Measurements from ENCODE around the gene SSH2.

SSH2 gene

DNA sequence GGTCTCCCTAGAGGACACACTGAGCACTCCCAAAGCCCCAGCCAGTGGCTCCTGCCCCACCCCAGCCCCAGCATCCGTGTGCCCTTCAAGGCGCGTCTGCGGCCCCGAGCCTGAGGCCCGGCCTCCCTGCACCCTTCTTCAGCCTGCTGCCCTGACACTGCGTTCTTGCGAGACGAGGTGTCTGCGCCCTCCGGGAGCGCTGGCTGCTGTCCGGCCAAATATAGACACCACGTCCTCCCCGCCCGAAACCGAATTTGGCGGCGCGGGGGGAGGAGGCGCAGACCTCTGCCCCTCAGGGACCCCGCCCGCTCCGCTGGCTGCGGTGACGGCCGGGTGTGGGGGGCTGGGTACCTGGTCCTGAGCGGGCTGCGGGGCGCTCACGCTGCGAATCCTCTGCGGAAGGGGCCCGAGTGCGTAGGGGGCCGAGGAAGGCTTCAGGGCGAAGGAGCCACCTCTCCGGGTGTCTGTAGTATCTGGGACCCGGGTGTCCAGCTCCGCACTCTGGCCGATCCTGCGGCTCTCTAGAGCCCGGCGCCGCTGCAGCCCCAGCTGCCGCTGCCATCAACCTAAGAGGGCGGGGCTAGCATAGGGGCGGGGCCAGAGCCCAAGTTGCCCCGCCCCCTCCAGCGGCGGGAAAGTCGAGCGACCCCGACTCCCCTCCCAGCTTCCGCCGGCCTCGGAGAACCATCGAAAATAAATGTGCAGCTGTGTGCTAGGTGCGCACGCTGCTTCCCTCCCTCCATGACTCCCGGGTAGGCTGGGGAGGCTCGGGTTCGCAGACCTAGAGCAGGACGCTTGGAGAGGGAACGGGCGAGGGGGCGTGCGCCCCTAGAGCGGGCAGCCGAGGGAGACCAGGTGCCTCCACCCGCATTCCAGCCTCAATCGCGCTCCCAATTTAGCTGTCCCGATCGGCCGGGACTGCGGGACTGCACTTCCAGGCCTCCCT lies 307.4 kb downstream of the SSH2 start, which contains the start of gene CORO6:
CORO6 (minus strand) TSS at position 576 of the 946 bp plus-strand sequence. CDS start 1,491 bp downstream, outside the sequence.
- no peak for DNase-seq (ENCODE audit: low read depth)

DNA sequence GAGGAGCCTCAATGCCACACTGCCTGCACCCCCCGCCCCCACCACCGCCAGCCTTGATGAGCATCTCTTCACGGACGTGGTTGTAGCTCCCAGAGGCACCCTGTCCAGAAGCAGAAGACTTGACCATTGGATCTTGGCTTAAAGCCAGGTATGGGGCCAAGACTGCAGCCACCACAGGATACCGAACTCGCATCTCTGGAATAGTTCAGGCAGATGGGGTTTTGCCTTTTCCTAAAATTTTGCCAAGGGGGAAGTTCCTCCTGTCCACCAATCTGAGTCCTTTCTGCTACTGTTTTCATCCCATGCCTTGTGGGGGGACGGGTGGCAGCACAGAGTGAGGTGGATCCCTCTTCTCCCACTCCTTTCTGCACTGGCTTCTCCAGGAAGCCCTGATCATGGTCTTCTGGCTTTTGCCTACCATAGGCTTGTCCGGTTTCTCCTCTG lies 308.3 kb downstream of the SSH2 start:
- no peak for DNase-seq (ENCODE audit: low read depth)

DNA sequence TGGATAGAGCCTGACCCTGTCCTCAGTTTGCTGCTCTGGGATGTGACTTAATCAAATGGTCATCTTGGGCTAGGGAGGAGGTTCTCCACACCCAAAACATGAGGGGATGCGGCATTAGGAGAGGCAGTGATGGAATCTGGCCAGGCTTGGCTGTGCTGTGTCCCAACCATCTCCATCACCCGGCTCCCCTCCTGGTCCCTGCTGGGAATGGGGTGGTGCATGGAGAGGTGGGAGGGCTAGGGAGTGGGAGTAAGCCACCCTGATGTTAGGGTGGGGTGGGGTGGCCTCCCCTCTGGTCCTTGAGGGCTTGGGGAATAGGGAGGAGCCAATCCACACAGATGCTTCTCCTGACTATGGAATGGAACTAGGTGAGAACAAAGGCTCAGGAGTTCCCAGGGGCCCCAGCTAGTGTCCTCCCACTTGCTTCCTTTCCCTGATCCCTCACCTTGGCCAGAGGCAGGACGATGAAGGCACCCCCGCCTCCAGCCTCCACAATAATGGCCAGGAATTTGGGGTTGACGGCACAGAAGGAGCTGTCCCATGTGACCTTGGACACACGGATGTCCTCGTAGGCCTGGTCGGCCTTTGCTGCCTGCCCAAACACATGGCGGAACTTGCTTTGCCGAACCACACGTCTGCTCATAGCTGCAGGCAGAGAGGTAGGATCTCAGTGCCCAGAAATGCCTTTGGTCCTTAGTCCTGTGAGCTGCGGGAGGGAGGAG lies 309.1 kb downstream of the SSH2 start:
- DNase-seq (ENCODE audit: low read depth), result no peak

GRCh38 chr17:29620271-29620670 lies 309.8 kb downstream of the SSH2 start:
- DNase-seq (ENCODE audit: low read depth), result no peak

DNA sequence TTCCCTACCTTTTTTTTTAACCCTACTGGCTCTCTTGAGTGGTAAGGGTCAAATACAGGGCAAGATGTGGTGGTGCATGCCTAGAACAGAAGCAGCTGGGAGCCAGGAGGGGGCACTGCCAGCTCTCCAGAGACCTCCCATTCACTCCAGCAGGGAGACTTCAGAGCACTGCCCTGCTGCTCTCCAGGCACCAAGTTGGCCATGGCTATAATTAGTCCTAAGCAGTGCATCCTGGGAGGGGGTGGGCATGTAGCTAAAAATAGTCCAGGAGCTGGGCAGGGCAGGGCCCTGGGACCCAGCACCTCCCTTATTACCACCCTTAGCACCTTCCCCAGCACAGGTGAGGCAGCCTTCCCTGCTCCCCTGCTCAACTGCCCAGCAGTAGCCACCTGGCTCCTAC lies 310.8 kb downstream of the SSH2 start:
- DNase-seq (ENCODE audit: low read depth), result no peak

DNA sequence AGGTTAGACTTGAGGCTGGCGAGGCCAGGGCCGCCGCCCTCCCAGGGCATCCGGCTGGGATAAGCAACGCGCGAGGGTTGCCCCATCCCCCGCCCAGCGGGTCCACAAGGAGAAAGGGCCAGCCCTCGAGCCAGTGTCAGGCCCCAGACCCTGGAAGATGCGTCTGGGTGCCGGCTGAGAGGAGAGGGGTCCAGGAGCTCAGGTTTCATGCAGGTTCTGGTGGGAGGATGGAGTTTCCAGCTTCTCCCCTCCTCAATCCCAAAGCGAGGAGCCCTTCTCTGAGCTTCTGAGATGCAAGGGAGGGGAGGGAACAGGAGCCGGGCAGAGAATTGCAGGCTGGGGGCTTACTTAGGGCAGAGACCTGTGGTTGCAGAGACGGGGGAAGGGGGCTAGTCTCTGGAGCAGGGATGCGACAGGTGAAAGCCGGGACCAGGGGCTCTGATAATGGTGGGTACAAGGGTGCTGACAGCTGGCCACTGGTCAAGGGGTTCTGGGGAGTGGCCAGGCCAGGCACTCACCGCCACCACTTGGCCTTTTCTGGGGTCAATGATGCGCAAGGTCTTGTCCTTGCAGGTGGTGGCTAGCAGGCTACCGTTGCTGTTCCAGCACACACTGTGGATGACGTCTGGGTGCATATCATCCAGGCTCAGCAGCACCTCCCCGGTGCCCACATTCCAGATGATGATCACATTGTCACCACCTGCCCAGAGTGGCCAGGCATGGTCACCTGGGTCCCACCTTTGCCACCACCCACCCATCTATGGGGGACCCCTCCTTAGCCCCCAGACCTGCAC lies 311.6 kb downstream of the SSH2 start:
- DNase-seq (ENCODE audit: low read depth), result no peak

- no peak for DNase-seq (ENCODE audit: low read depth)
Measured at GRCh38 chr17:29617481-29618271, 312.4 kb downstream of the SSH2 start.

DNA sequence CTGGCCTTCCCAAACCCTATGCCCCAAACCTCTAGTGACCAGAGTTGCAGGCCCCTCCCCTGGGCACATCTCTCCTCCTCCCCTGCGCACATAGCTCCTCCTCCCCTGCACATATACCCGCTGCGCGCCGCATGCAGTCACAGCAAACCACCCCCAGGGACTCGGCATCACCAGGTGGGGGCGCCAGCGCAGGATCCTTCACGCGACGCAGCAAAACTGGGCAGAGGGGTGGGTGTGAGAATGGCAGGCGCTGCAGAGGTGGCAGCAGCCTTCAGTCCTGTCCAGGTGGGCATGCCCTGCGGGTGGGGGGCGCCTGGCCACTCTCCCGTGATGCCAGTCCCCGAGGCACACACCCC lies 312.9 kb downstream of the SSH2 start:
- no peak for DNase-seq (ENCODE audit: low read depth)

DNA sequence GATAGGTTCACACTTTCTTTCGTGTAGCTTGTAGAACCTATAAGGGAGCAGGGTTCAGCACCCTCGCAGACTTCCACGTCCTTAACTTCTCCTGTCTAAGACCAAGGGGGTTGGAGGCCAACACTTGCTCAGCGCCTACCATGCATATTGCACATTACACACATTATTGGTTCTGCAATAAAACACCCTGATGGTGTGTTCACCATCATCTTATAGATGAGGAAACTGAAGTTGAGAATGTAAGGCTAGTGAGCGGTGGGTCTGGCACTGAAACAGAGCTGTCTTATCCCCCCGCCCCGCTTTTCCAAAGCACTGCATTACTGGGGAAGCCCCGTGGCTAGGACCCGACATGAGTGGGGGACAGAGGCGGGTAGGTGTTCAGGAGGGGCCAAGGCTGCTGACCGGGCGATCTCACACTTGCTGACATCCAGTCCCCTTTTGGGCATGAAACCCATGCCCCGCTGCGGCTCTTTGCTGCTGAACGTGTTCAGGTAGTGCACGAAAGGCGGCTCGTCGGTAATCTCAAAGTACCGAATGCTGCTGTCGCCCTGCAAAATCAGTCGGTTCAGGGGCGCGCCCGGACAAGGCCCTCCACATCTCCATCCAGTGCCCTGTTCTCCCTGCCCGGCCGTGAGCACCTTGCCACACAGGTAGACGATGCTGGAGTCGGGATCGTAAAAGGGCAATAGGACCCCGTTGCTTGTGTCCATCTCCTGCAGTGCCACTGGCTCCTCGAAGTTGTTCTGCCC lies 313.6 kb downstream of the SSH2 start:
- no peak for DNase-seq (ENCODE audit: low read depth)

GRCh38 chr17:29615492-29616299 lies 314.3 kb downstream of the SSH2 start:
- no peak for DNase-seq (ENCODE audit: low read depth)

DNA sequence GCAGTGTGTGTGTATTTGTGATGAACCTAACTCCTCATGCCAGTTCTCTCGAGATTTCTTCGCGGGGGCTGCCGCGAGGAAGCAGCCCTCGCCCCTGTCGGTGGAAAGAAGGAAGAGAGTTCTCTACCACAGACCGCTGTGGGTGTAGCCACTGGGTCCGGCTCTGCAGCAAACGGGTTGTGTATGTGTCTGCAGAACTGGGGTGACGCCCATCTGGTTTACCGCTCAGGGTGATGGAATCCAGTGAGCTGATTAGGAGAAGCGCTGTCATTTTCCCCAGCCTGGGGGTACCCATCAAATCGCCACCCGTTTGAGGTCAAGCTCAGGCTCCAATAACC lies 315.0 kb downstream of the SSH2 start:
- DNase-seq (ENCODE audit: low read depth), result no peak

GRCh38 chr17:29614349-29615047 lies 315.5 kb downstream of the SSH2 start:
- no peak for DNase-seq (ENCODE audit: low read depth)

DNA sequence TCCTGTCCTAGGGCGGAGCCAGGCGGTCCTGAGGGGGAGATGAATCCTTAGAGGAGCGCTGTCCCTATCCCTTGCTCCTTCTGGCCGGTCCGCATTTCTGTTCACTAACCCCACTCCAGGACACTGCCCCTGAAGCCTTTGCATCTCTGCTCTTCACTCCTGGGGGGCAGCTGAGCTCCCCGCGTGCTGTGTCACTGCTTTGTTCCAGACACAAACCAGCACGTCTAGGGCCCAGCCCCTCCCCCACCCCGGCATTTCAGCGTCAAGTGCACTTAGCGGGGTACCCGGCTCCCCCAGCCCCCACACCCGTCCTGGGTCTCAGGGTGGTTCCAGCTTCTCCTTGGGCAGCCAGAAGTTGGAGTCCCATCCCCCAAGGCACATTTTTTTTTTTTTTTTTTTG lies 316.2 kb downstream of the SSH2 start:
- DNase-seq (ENCODE audit: low read depth), result no peak

DNA sequence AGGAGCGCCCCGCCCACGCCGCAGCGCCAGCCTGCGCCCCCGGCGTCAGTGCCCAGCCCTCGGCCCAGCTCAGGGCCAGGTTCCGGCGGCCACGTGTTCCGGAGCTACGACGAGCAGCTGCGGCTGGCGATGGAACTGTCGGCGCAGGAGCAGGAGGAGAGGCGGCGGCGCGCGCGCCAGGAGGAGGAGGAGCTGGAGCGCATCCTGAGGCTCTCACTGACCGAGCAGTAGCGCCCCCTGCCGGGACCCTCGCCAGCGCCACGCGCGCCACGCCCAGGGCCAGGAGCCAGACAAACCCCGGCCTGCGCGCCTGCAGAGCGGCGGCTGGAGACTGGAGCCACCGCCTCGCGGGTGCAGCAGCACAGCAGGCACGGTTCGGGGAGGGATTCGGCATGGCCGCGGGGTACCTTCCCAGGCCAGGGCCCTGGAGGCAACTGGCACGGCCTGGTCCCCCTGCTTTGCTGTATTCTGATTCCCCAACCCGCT lies 316.6 kb downstream of the SSH2 start:
- no peak for DNase-seq (ENCODE audit: low read depth)

- no peak for DNase-seq (ENCODE audit: low read depth)
Measured at GRCh38 chr17:29612404-29613280, 317.4 kb downstream of the SSH2 start.

- DNase-seq (ENCODE audit: low read depth), result no peak
Measured at GRCh38 chr17:29612094-29612403, 318.0 kb downstream of the SSH2 start.

GRCh38 chr17:29611351-29612093 lies 318.5 kb downstream of the SSH2 start:
- no peak for DNase-seq (ENCODE audit: low read depth)

GRCh38 chr17:29610395-29610794 lies 319.6 kb downstream of the SSH2 start:
- DNase-seq (ENCODE audit: low read depth), result no peak

All from GM04503 (cell line).